GM08714 (cell line): ENCODE results near the gene SLC66A3.

ENCODE experiments used
- H3K4me3 ChIP-seq: fragments of 200-500 bp; sonication (Bioruptor generic); 2 replicates; pipeline ENCODE4 v1.5.1; 2014; ENCODE audit warnings: mild to moderate bottlenecking, low read length, inconsistent platforms
- ZNF274 ChIP-seq: IDR thresholded peaks from 2 replicates; pipeline ENCODE4 v1.6.1; 2012; ENCODE audit warnings: mild to moderate bottlenecking, low read depth, low read length

The SLC66A3 gene

DNA sequence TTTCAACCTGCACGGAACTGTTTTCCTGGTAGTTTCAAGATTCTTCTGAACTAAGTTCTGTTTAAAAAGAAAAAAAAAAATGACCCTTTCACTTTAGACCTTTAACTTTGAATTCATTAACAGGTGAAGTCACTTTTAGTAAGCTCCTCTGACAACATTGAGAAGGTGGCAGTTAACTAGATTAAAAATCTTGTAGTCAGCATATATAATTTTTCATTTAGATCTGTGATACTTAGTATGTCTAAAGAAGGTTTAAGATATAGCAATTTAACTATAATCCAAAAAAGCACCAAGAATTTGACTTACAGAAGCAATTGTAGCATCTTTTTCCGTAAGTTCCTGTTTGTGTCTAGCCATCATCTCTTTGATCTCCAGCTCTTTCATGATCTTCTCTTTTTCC, 45.4 kb downstream of the SLC66A3 start:
- H3K4me3 ChIP-seq, result no peak overlapping the region
- TF ChIP-seq ZNF274, result no peak

DNA sequence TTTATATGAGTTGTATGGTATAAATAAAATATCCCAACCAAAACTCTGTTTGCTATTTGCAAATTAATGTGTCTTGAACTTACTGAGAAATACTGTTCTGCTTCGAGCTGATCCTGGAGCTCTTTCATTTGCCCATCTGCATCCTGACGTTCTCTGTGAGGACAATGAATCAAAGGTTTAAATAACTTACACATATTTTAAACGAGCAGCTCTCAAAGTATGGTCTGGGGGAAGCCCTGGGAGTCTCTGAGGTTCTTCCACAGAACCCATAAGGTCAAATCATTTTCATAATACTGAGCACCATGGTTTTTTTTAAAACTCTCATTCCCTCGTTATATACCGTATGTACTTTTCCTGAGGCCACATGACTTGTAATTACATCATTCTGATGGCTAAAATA, 46.7 kb downstream of the SLC66A3 start:
- TF ChIP-seq ZNF274, result no peak
- H3K4me3 ChIP-seq, result no peak overlapping the region

DNA sequence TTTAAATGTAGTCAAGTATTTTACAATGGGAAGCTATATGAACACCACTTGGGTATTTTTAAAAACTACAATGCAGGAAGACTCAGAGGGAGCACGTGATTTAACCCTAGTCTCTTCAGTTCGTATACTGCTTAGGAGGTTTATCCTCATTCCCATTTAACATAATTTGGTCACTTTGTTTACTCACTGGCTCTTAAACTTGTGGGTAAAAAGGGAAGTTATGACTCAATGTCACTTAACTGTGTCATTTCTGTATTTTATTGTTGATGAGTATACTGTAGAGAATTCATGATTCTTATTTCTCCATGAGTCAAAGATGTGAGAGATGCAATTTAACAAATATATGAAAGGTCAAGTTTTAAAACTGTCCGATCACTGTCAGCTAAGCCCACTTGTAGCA, 48.2 kb downstream of the SLC66A3 start:
- no peak for TF ChIP-seq ZNF274
- no peak overlapping the region for H3K4me3 ChIP-seq

DNA sequence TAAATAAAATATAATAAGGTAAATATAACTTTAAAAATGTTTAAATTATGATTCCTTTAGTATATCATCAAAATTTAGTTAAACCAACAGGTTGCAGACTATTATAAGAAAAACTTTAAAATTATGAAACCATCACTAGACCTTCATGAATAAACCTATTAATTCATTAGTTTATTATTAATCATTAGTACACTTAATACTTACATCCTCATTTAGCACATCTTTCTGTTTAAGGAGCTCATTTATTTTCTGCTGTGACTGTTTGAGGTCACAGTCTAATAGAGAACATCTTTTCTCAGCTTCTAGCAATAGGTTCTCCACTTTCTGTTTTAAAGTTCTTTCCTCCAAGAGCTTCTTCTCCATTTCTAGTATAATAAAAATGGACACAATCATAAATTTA, 52.8 kb downstream of the SLC66A3 start:
- no peak for TF ChIP-seq ZNF274
- H3K4me3 ChIP-seq, result no peak overlapping the region

DNA sequence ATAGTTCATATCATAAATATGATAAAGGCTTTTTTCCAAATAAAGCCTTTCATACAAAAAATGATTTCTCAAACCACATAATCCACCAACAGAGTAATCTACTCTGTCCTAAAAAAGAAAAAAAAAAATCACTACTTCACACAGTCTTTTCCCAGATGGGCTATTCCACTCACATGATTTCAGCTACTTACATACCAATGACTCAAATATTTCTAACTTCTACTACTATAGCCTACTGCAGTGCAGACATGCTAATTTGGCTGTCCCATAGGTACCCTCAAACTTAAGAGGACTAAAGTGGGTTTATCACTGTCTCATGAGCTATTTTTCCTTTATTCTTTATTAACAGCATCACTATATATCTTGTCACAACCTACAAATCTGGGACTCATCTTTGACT, 57.4 kb downstream of the SLC66A3 start:
- H3K4me3 ChIP-seq, result no peak overlapping the region
- TF ChIP-seq ZNF274, result no peak

DNA sequence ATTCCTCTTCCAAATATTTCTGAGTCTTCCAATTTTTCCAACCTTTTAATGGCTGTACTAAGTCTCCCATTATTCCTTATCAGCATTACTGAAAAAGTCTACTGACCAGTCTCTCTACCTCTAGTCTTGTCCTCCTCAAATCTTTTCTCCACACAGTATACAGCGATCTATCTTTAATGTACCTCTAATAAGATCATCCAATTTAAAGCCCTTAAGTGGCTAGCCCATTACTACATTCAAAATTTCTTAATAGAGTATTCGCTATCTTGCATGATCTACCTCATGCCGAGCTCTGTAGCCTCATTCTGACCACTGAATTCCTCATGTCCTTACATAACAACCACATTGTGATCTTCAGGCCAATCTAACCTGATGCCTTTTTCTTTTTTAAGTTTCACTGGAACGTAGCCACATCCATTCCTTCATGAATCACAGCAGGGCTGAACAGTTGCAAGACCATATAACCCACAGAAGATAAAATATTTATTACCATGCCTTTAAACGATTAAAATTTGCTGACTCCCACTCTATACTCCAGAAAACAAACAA, 57.9 kb downstream of the SLC66A3 start:
- no peak overlapping the region for H3K4me3 ChIP-seq
- no peak for TF ChIP-seq ZNF274

DNA sequence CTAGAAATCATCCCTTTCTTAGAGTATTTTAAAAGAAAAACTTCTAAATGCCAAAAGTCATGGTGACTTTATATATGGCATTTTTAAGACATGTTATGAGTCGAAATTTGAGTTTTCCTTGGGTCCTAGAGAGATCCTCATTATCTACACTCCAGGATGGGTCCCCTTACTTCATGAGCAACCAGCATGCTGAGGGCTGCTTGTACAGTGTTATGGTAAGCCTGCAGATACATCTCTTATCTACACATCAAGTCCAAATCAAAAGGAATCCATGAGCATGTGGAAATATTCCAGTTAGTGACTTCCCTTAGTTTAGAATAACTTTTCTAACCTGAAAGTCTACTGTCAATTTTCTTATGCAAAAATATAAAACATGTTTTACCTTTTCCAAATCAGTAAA, 58.7 kb downstream of the SLC66A3 start:
- no peak overlapping the region for H3K4me3 ChIP-seq

DNA sequence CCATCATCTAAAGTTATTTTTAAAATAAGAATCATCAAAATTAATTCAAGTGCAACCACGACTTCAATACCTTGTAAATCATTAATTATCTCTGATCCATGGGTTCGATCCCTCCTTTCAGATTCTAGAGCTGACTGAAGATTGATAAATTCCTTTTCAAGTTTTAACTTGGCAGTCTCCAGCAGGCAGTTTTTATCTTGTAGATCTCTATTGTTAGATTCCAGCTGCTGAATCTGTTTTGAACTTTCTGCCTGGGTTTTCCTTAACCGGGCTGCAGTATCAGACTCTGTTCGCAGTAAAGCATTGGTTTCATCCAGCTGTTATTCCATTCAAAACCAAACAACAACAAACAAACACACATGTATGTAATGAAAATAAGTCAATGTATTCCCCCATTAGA, 59.5 kb downstream of the SLC66A3 start:
- H3K4me3 ChIP-seq, result no peak overlapping the region
- TF ChIP-seq ZNF274, result no peak

More for the DNA sequence above, 58.7 kb downstream of the SLC66A3 start:
- no peak for TF ChIP-seq ZNF274

DNA sequence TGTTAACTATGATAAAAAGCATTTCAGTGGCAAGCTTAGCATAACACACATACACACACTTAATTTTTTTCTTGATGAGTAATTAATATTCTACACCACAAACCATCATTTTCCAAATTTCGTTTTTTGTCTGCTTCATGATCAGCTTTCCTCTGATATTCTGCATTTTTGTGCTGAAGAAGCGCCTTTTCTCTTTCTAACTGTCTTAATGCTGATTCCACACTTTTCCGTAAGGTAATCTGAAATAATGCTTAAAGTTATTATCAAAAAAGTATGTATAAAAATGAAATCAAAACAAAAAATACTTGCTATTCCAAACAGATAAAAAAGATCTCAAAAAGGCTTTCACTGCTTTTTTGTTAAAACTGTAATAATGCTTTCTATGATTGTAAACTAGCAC, 60.1 kb downstream of the SLC66A3 start:
- no peak overlapping the region for H3K4me3 ChIP-seq

DNA sequence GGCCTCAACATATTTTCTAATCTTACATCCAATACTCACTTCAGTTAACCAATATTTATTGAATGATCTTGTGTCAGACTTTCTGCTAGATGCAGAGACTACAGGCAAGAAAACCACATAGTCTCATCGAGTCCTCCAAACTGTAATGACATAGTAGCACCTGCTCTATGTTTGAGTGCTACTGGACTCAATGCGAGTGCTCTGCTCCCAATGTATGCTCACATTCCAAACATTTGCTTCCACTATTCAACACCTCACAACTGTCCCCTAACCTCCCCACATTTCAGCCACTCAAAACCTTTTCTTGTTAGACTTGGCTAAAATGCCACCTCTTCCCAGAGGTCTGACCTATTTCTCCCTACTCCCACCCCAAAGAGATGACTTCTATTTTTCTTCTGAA, 65.2 kb downstream of the SLC66A3 start:
- H3K4me3 ChIP-seq, result no peak overlapping the region
- no peak for TF ChIP-seq ZNF274

More for the DNA sequence above, 60.1 kb downstream of the SLC66A3 start:
- no peak for TF ChIP-seq ZNF274

DNA sequence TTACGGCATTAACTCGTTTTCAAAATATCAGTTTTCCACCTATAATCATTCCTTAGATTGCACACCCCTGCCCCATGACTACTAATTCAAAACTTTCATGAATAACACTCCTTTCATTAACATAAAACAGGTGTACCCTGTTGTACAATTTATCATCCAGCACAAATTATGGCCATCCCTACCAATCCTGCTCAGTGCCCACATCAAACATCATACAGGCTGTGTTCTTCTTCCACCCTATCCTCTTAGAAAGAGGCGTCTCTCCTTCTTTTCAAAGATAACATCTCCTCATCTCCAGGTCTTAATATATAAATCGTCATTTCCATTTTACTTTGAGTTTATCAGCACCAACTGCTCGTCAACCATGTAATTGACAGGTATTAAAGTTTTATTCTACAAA, 67.6 kb downstream of the SLC66A3 start:
- no peak overlapping the region for H3K4me3 ChIP-seq
- no peak for TF ChIP-seq ZNF274

DNA sequence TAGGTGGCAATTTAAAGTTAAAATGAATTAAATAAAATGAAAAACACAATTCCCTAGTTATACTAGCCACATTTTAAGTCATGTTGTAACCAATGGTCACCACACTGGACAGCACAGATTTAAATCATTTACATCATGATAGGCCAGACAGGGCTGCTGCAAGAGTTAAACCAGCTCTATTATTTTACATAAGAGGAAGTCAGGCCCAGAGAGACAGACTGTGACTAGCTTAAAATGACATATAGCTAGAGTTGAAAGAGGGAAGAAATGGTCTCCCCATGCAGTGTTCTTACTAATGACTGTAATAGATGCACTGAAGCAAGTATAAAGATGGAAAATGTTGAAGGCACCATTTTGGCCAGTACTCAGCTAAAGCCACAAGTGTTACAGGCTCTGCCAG, 69.6 kb downstream of the SLC66A3 start:
- no peak overlapping the region for H3K4me3 ChIP-seq
- TF ChIP-seq ZNF274, result no peak

DNA sequence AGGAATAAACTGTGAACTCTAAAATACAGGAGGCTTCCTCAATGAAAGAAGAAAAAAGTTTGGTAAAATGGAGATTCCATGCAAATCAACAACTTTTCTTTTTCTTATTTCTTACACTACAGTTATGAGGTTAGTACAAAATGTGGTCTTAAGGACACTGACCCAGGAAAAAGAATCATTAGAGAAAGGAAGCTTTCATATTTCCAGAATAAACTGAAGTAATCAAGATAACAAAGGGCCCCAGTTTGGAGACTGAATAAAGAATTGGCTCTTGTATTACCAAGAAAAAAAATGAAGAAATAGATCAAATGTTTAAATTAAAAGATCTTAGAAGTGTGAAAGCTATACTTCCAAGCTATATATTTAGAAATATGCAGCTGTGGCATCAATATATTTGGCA, 72.3 kb downstream of the SLC66A3 start:
- TF ChIP-seq ZNF274, result no peak
- H3K4me3 ChIP-seq, result no peak overlapping the region
